GM23248 (cell line): ENCODE data around the gene ANO10.

Experiments used
- EZH2 ChIP-seq: fragments of 200-600 bp; sonication (generic); IDR thresholded peaks from 2 replicates; pipeline ENCODE4 v1.6.1; 2018; ENCODE audit warnings: antibody characterized with exemption, mild to moderate bottlenecking; ENCODE audit not compliant: insufficient read depth, poor library complexity, severe bottlenecking
- EZH2phosphoT487 ChIP-seq: fragments of 200-600 bp; sonication (generic); IDR thresholded peaks from 2 replicates; pipeline ENCODE4 v1.6.1; 2018; ENCODE audit warnings: antibody characterized with exemption, moderate library complexity, mild to moderate bottlenecking, low read depth; ENCODE audit not compliant: insufficient read depth

DNA sequence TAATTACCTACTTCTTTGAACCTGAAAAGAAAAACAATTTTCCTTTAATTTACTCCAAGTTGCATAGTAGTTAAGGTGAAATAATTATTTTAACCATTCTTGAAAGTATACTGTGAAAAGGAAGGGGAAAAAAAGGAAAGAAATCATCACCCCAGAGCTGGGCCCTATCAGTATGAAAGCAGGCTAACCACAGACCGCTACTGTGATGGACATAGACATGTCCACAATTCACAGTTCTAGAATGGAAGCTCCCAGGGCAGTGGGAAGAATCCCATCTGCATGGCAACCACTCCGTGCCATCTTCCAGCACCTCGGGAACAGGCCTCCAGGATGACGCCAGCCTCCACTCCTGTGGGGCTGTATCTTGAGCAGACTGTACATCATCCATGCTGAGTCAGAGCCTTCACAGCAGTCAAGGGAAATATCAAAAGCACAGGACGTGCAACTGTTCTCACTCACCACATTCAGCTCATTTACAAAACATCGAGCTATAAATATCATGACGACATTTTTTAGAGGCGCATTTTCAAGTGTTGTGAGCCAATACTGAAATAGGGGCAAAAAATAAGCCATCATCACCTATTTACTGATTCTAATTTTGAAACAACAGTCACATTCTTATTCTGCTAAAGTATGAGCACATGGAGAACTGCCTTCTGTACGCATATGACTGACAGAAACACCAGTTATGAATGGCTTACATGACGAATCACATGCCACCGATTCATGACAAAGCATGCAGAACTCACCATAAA, 215.7 kb downstream of the ANO10 start:
- TF ChIP-seq EZH2: no peak
- TF ChIP-seq EZH2phosphoT487: no peak
